Ishikawa (cell line): ENCODE results near the gene SLC48A1.

Source experiments
- CEBPB ChIP-seq: IDR thresholded peaks from 2 replicates; pipeline ENCODE4 v1.6.1; 2012
- CREB1 ChIP-seq: IDR thresholded peaks from 2 replicates; pipeline ENCODE4 v1.6.1; 2012; ENCODE audit warnings: low read depth
- EGR1 ChIP-seq: IDR thresholded peaks from 2 replicates; pipeline ENCODE4 v1.6.1; 2012
- EP300 ChIP-seq: IDR thresholded peaks from 2 replicates; pipeline ENCODE4 v1.6.1; 2012; ENCODE audit warnings: borderline replicate concordance
- FOXM1 ChIP-seq: IDR thresholded peaks from 2 replicates; pipeline ENCODE4 v1.6.1; 2012; ENCODE audit warnings: low read depth, borderline replicate concordance
- MAX ChIP-seq: IDR thresholded peaks from 2 replicates; pipeline ENCODE4 v1.6.1; 2012
- NFIC ChIP-seq: IDR thresholded peaks from 2 replicates; pipeline ENCODE4 v1.6.1; 2012
- RAD21 ChIP-seq: IDR thresholded peaks from 2 replicates; pipeline ENCODE4 v1.6.1; 2012; ENCODE audit warnings: low read depth
- REST ChIP-seq: IDR thresholded peaks from 2 replicates; pipeline ENCODE4 v1.6.1; 2012; ENCODE audit warnings: low read depth, mild to moderate bottlenecking
- TAF1 ChIP-seq: IDR thresholded peaks from 2 replicates; pipeline ENCODE4 v1.6.1; 2012; ENCODE audit warnings: low read depth, mild to moderate bottlenecking
- TCF12 ChIP-seq: IDR thresholded peaks from 2 replicates; pipeline ENCODE4 v1.6.1; 2012; ENCODE audit warnings: low read depth
- TEAD4 ChIP-seq: IDR thresholded peaks from 2 replicates; pipeline ENCODE4 v1.6.1; 2012
- USF1 ChIP-seq: IDR thresholded peaks from 2 replicates; pipeline ENCODE4 v1.6.1; 2012
- YY1 ChIP-seq: IDR thresholded peaks from 2 replicates; pipeline ENCODE4 v1.6.1; 2012; ENCODE audit warnings: low read depth
- ZBTB7A ChIP-seq: IDR thresholded peaks from 2 replicates; pipeline ENCODE4 v1.6.1; 2012; ENCODE audit warnings: low read depth

The SLC48A1 gene

GRCh38 chr12:47735649-47736048 is 37.4 kb upstream of the SLC48A1 start:
- no peak for TF ChIP-seq EGR1
- no peak for TF ChIP-seq MAX
- no peak for TF ChIP-seq CREB1
- no peak for TF ChIP-seq NFIC
- TF ChIP-seq TCF12: no peak
- TF ChIP-seq EP300: no peak

GRCh38 chr12:47736216-47736615 is 36.8 kb upstream of the SLC48A1 start:
- no peak for TF ChIP-seq YY1
- no peak for TF ChIP-seq TEAD4

GRCh38 chr12:47736877-47737676 is 36.0 kb upstream of the SLC48A1 start:
- TF ChIP-seq YY1: no peak
- TF ChIP-seq MAX: no peak
- TF ChIP-seq CREB1: no peak
- no peak for TF ChIP-seq CEBPB
- no peak for TF ChIP-seq NFIC
- no peak for TF ChIP-seq USF1
- no peak for TF ChIP-seq RAD21
- no peak for TF ChIP-seq TCF12
- TF ChIP-seq TAF1: no peak
- TF ChIP-seq EP300: no peak
- TF ChIP-seq FOXM1: no peak
- TF ChIP-seq EGR1: no peak
- TF ChIP-seq TEAD4: no peak
- TF ChIP-seq REST: no peak
- TF ChIP-seq ZBTB7A: no peak

GRCh38 chr12:47737936-47738594 is 35.0 kb upstream of the SLC48A1 start:
- TF ChIP-seq EGR1: no peak
- TF ChIP-seq CREB1: no peak
- TF ChIP-seq YY1: no peak
- no peak for TF ChIP-seq CEBPB
- no peak for TF ChIP-seq USF1
- TF ChIP-seq MAX: no peak
- no peak for TF ChIP-seq REST
- no peak for TF ChIP-seq TAF1
- TF ChIP-seq FOXM1: no peak
- no peak for TF ChIP-seq TCF12
- TF ChIP-seq NFIC: no peak
- TF ChIP-seq TEAD4: no peak
- no peak for TF ChIP-seq RAD21
- no peak for TF ChIP-seq ZBTB7A
- TF ChIP-seq EP300: no peak

- no peak for TF ChIP-seq TCF12
- TF ChIP-seq REST: no peak
- TF ChIP-seq RAD21: no peak
- no peak for TF ChIP-seq EP300
- no peak for TF ChIP-seq ZBTB7A
- no peak for TF ChIP-seq EGR1
- TF ChIP-seq MAX: no peak
- no peak for TF ChIP-seq FOXM1
- TF ChIP-seq CREB1: no peak
- TF ChIP-seq YY1: no peak
- no peak for TF ChIP-seq TEAD4
- TF ChIP-seq NFIC: no peak
- no peak for TF ChIP-seq TAF1
- no peak for TF ChIP-seq CEBPB
- no peak for TF ChIP-seq USF1
These were observed 33.7 kb upstream of the SLC48A1 start for GRCh38 chr12:47739297-47739696.
